ENCODE measurements around the gene THADA. TPM values are rescaled to one million over a fixed set of nuclear protein-coding genes. Genes with fewer than 3 reads are reported as not detected.

The THADA gene
- total and polyA plus RNA-seq, 2 donors (not counting 3 experiments of a cell fraction or from before 2014, with no cell fraction given) = 22.6 to 25.3 TPM

- no peak overlapping the region for H2AFZ ChIP-seq (ENCODE audit: low read depth, low read length)
- H3K9me1 ChIP-seq (replicated peaks; ENCODE audit: control insufficient read depth, extremely low read depth, insufficient read depth, low read length) = no peaks in the 10 kb centered on the region
- POLR2A ChIA-PET = no interaction called here
- no peak overlapping the region for H3K9ac ChIP-seq (replicated peaks; ENCODE audit: extremely low read depth, insufficient read depth, low read length)
- H3K4me1 ChIP-seq (ENCODE audit: control insufficient read depth, extremely low read depth, insufficient read depth, low read length) = no peaks in the 10 kb centered on the region
- no peaks in the 10 kb centered on the region for H3K27me3 ChIP-seq (ENCODE audit: control insufficient read depth in 2 of 2, insufficient read depth in 2 of 2, low read length in 2 of 2)
- intact Hi-C loops (cut with micrococcal nuclease) (no loop called here), dilution Hi-C loops (cut with MboI; ENCODE audit: extremely low pct_ligation_motif_present, low sequenced_read_pairs) (no loop called here)
- no peaks in the 10 kb centered on the region for H3K9me3 ChIP-seq (replicated peaks; ENCODE audit: control insufficient read depth, insufficient read depth, low read length)
- CTCF ChIA-PET = no interaction called here
- TF ChIP-seq FOS (IDR thresholded peaks at IDR 0.05; ENCODE audit: borderline replicate concordance, insufficient read depth, low read length) = no peak
- TF ChIP-seq MYC (IDR thresholded peaks at IDR 0.05; ENCODE audit: low read depth, low read length) = no peak
- no peak for TF ChIP-seq JUN (IDR thresholded peaks at IDR 0.05; ENCODE audit: borderline replicate concordance, insufficient read depth, insufficient read length, low read depth)
- no peak for TF ChIP-seq POLR2A (IDR thresholded peaks at IDR 0.05; ENCODE audit: low read depth, low read length)
- TF ChIP-seq EZH2 (IDR thresholded peaks at IDR 0.05; ENCODE audit: borderline replicate concordance, low read depth, low read length, severe bottlenecking) = no peak
- no peak for TF ChIP-seq MAX (IDR thresholded peaks at IDR 0.05; ENCODE audit: insufficient read depth, insufficient read length)
- no peak for TF ChIP-seq GATA2 (IDR thresholded peaks at IDR 0.05; ENCODE audit: insufficient read depth, insufficient read length, low read depth, low read length)
- TF ChIP-seq POLR2AphosphoS5 (IDR thresholded peaks at IDR 0.05; ENCODE audit: insufficient read depth, low read depth, low read length) = no peak
- no peak for TF ChIP-seq CTCF (IDR thresholded peaks at IDR 0.05; ENCODE audit: extremely low read depth in 1 of 2, insufficient read depth in 1 of 2, low read depth in 1 of 2, low read length in 2 of 2)
- no TSS peak for BruUV-seq (replicated peaks)
- no peak overlapping the region for H3K27ac ChIP-seq (ENCODE audit: insufficient read depth, low read depth, low read length)
- DNase-seq (ENCODE audit: low read depth, low spot score) = no peak
- H3K4me3 ChIP-seq (replicated peaks in 1 of 3; ENCODE audit: insufficient read depth in 1 of 3, low read depth in 1 of 3, low read length in 3 of 3) = no peak overlapping the region
- no peak for FAIRE-seq
- no peaks in the 10 kb centered on the region for H4K20me1 ChIP-seq (replicated peaks; ENCODE audit: control insufficient read depth, extremely low read depth, insufficient read depth, low read length)
- H3K36me3 ChIP-seq (ENCODE audit: control insufficient read depth in 2 of 2, extremely low read depth in 1 of 2, insufficient read depth in 2 of 2, low read length in 2 of 2) = peaks cover 0 to 2% of the 10 kb centered on the region in 2 experiments
- H3K79me2 ChIP-seq (ENCODE audit: control insufficient read depth, insufficient read depth, low read length) = no peaks in the 10 kb centered on the region
- H3K4me2 ChIP-seq (ENCODE audit: insufficient read depth, low read length) = no peak overlapping the region
These were observed 340.4 kb downstream of the THADA start for GRCh38 chr2:43255296-43255910.

Measured in endothelial cell of umbilical vein (primary cell).